ENCODE measurements around the gene PCGF5. TPM values are rescaled to one million over a fixed set of nuclear protein-coding genes. Genes with fewer than 3 reads are reported as not detected.

Gene PCGF5
- total RNA-seq, 1 experiment from 2014 or later: 17.3 TPM

- no peak for TF ChIP-seq EZH2 (IDR thresholded peaks at IDR 0.05; ENCODE audit: borderline replicate concordance, low read depth, low read length, poor library complexity, severe bottlenecking)
- Histone ChIP-seq H3K36me3 (ENCODE audit: insufficient read depth, low read length, poor library complexity, severe bottlenecking) (no peaks in the 10 kb centered on the region), H3K4me1 (ENCODE audit: insufficient read depth, low read length, poor library complexity, severe bottlenecking) (no peaks in the 10 kb centered on the region), H3K9me3 (ENCODE audit: low read depth, low read length, poor library complexity, severe bottlenecking) (no peaks in the 10 kb centered on the region), H3K4me3 (ENCODE audit: low read depth, low read length, poor library complexity, severe bottlenecking) (no peak overlapping the region), H3K27ac (ENCODE audit: low read depth, low read length, poor library complexity, severe bottlenecking) (no peak overlapping the region), H3K27me3 (replicated peaks; ENCODE audit: insufficient read depth, low read depth, low read length, poor library complexity) (no peaks in the 10 kb centered on the region)
- ChIA-PET CTCF (no interaction called here), POLR2A (ENCODE audit: low non-redundant PET) (no interaction called here)
- intact Hi-C loops (cut with micrococcal nuclease; ENCODE audit: unreplicated experiment): no loop called here
- DNase-seq (ENCODE audit: low spot score): no peak
- no TSS peak for BruUV-seq (replicated peaks)
These were observed 9.2 kb downstream of the PCGF5 start for GRCh38 chr10:91229683-91230082.

- CTCF ChIA-PET: no interaction called here
- Histone ChIP-seq H3K9me3 (ENCODE audit: low read depth, low read length, poor library complexity, severe bottlenecking) (no peaks in the 10 kb centered on the region), H3K27ac (ENCODE audit: low read depth, low read length, poor library complexity, severe bottlenecking) (no peak overlapping the region), H3K4me3 (ENCODE audit: low read depth, low read length, poor library complexity, severe bottlenecking) (no peak overlapping the region), H3K36me3 (ENCODE audit: insufficient read depth, low read length, poor library complexity, severe bottlenecking) (no peaks in the 10 kb centered on the region), H3K4me1 (ENCODE audit: insufficient read depth, low read length, poor library complexity, severe bottlenecking) (no peaks in the 10 kb centered on the region), H3K27me3 (replicated peaks; ENCODE audit: insufficient read depth, low read depth, low read length, poor library complexity) (no peaks in the 10 kb centered on the region)
- POLR2A ChIA-PET (ENCODE audit: low non-redundant PET): no interaction called here
- no peak for DNase-seq (ENCODE audit: low spot score)
- TF ChIP-seq CTCF (conservative IDR thresholded peaks at IDR 0.05; ENCODE audit: low read depth, low read length) (no peak), EZH2 (IDR thresholded peaks at IDR 0.05; ENCODE audit: borderline replicate concordance, low read depth, low read length, poor library complexity, severe bottlenecking) (no peak)
- BruUV-seq (replicated peaks): no TSS peak
- intact Hi-C loops (cut with micrococcal nuclease; ENCODE audit: unreplicated experiment): no loop called here
These were observed 17.7 kb downstream of the PCGF5 start for GRCh38 chr10:91238191-91238590.

GRCh38 chr10:91239789-91240188 lies 19.3 kb downstream of the PCGF5 start:
- H3K9me3 ChIP-seq (ENCODE audit: low read depth, low read length, poor library complexity, severe bottlenecking): no peaks in the 10 kb centered on the region
- H3K36me3 ChIP-seq (ENCODE audit: insufficient read depth, low read length, poor library complexity, severe bottlenecking): no peaks in the 10 kb centered on the region
- no peaks in the 10 kb centered on the region for H3K27me3 ChIP-seq (replicated peaks; ENCODE audit: insufficient read depth, low read depth, low read length, poor library complexity)
- ChIA-PET POLR2A (ENCODE audit: low non-redundant PET) (no interaction called here), CTCF (no interaction called here)
- no peak overlapping the region for H3K4me3 ChIP-seq (ENCODE audit: low read depth, low read length, poor library complexity, severe bottlenecking)
- DNase-seq (ENCODE audit: low spot score): no peak
- H3K4me1 ChIP-seq (ENCODE audit: insufficient read depth, low read length, poor library complexity, severe bottlenecking): no peaks in the 10 kb centered on the region
- no TSS peak for BruUV-seq (replicated peaks)
- intact Hi-C loops (cut with micrococcal nuclease; ENCODE audit: unreplicated experiment): no loop called here
- H3K27ac ChIP-seq (ENCODE audit: low read depth, low read length, poor library complexity, severe bottlenecking): no peak overlapping the region
- TF ChIP-seq EZH2 (IDR thresholded peaks at IDR 0.05; ENCODE audit: borderline replicate concordance, low read depth, low read length, poor library complexity, severe bottlenecking) (no peak), CTCF (conservative IDR thresholded peaks at IDR 0.05; ENCODE audit: low read depth, low read length) (no peak)

GRCh38 chr10:91242940-91243339 lies 22.5 kb downstream of the PCGF5 start:
- H3K36me3 ChIP-seq (ENCODE audit: insufficient read depth, low read length, poor library complexity, severe bottlenecking): no peaks in the 10 kb centered on the region
- no peak for TF ChIP-seq CTCF (conservative IDR thresholded peaks at IDR 0.05; ENCODE audit: low read depth, low read length)
- no peak for TF ChIP-seq EZH2 (IDR thresholded peaks at IDR 0.05; ENCODE audit: borderline replicate concordance, low read depth, low read length, poor library complexity, severe bottlenecking)
- POLR2A ChIA-PET (ENCODE audit: low non-redundant PET): no interaction called here
- intact Hi-C loops (cut with micrococcal nuclease; ENCODE audit: unreplicated experiment): no loop called here
- H3K4me1 ChIP-seq (ENCODE audit: insufficient read depth, low read length, poor library complexity, severe bottlenecking): no peaks in the 10 kb centered on the region
- CTCF ChIA-PET: no interaction called here
- DNase-seq (ENCODE audit: low spot score): no peak
- no peak overlapping the region for H3K4me3 ChIP-seq (ENCODE audit: low read depth, low read length, poor library complexity, severe bottlenecking)
- H3K27me3 ChIP-seq (replicated peaks; ENCODE audit: insufficient read depth, low read depth, low read length, poor library complexity): no peaks in the 10 kb centered on the region
- H3K27ac ChIP-seq (ENCODE audit: low read depth, low read length, poor library complexity, severe bottlenecking): no peak overlapping the region
- no TSS peak for BruUV-seq (replicated peaks)
- no peaks in the 10 kb centered on the region for H3K9me3 ChIP-seq (ENCODE audit: low read depth, low read length, poor library complexity, severe bottlenecking)

All from A673 (cell line).